Tibial nerve (tissue), 3 donors: ENCODE data around the gene SAT2.

Experiments used
- POLR2A ChIP-seq, 2 donors: fragments of 450-650 bp; IDR thresholded peaks; one replicate each; pipeline ENCODE4 v1.6.1; 2017; ENCODE audit warnings: antibody characterized with exemption in 2 of 2, mild to moderate bottlenecking in 2 of 2, moderate library complexity in 2 of 2
- TF ChIP-seq, protein P1 (sequence below), 5 experiments: fragments of 200-600 bp in 3 of 5; fragments of 450-650 bp in 2 of 5; sonication (generic) in 3 of 5; IDR thresholded peaks; one replicate each; pipeline ENCODE4 v1.5.1; 2016 to 2019; ENCODE audit warnings: antibody characterized with exemption in 5 of 5, mild to moderate bottlenecking in 3 of 5, moderate library complexity in 2 of 5

DNA sequence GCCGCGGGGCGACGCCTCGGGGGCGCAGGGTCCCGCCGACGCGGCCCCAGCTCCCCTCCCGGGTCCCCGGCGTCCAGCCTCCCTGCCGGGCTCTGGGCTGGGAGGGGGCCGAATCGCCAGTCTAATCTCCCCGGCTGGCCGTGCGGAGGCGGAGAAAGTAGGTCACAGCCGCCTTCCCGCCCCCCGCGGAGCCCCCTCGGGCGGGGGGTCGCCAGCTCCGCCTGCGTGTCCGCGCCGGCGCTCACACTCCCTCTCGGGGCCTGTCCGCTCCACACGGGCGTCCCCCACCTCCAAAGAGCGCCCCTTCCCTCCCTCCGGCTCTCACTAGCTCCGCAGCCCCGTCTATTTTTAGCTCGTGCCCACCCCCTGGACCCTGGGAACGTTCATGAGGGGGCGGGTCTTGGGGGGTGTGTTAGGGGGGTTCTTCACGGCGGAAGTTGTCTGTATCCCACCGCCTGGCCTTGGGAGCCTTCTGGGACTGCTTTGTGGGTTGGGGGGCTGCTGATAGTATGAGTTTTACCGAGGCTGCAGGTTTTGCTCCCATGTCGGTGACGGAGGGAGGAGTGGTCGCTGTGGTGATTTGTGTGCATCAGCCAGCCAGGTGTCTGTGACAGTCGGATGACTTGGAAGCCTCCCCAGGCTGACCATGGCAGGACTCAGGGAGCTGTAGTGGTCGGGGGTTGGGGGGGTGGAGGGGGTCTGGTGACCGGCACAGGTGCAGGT is 24.2 kb upstream of the SAT2 start:
- TF ChIP-seq, protein P1, sequence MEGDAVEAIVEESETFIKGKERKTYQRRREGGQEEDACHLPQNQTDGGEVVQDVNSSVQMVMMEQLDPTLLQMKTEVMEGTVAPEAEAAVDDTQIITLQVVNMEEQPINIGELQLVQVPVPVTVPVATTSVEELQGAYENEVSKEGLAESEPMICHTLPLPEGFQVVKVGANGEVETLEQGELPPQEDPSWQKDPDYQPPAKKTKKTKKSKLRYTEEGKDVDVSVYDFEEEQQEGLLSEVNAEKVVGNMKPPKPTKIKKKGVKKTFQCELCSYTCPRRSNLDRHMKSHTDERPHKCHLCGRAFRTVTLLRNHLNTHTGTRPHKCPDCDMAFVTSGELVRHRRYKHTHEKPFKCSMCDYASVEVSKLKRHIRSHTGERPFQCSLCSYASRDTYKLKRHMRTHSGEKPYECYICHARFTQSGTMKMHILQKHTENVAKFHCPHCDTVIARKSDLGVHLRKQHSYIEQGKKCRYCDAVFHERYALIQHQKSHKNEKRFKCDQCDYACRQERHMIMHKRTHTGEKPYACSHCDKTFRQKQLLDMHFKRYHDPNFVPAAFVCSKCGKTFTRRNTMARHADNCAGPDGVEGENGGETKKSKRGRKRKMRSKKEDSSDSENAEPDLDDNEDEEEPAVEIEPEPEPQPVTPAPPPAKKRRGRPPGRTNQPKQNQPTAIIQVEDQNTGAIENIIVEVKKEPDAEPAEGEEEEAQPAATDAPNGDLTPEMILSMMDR (IDR thresholded peaks at IDR 0.05) = no peak
- TF ChIP-seq POLR2A (IDR thresholded peaks at IDR 0.05) = no peak
